GM23338 (cell line): Measurements from ENCODE around the gene EFCAB8.

Experiments
- CREB1 ChIP-seq: fragments of 250-450 bp; sonication (Bioruptor Pico); IDR thresholded peaks from 2 replicates; pipeline ENCODE4 v1.5.0; 2020; ENCODE audit warnings: low read depth, mild to moderate bottlenecking, moderate library complexity
- CTCF ChIP-seq, 2 experiments: fragments of 200-600 bp in 1 of 2; sonication (generic) in 1 of 2; conservative IDR thresholded peaks; 2 replicates each; pipeline versions ENCODE4 v1.5.1 to v1.6.1; 2016 to 2017; ENCODE audit warnings: antibody characterized with exemption in 2 of 2, low read depth in 2 of 2, mild to moderate bottlenecking in 2 of 2, moderate library complexity in 1 of 2
- EZH2 ChIP-seq: fragments of 200-600 bp; sonication (generic); IDR thresholded peaks from one replicate; pipeline ENCODE4 v1.8.0; 2017; ENCODE audit warnings: antibody characterized with exemption, mild to moderate bottlenecking, low read depth; ENCODE audit not compliant: unreplicated experiment
- EZH2phosphoT487 ChIP-seq: fragments of 200-600 bp; sonication (generic); IDR thresholded peaks from one replicate; pipeline ENCODE4 v1.8.1; 2018; ENCODE audit warnings: antibody characterized with exemption; ENCODE audit not compliant: unreplicated experiment
- POLR2AphosphoS5 ChIP-seq: IDR thresholded peaks from 2 replicates; pipeline ENCODE4 v1.6.1; 2016; ENCODE audit warnings: antibody characterized with exemption, low read depth
- REST ChIP-seq: IDR thresholded peaks from one replicate; pipeline ENCODE4 v1.6.1; 2018; ENCODE audit warnings: antibody characterized with exemption; ENCODE audit not compliant: unreplicated experiment
- ZNF114 ChIP-seq: fragments of 250-450 bp; sonication (Bioruptor Pico); IDR thresholded peaks from 2 replicates; pipeline ENCODE4 v1.5.0; 2020; ENCODE audit warnings: mild to moderate bottlenecking, moderate library complexity
- TF ChIP-seq, protein P1 (sequence below): IDR thresholded peaks from 2 replicates; pipeline ENCODE4 v1.6.1; 2016; ENCODE audit warnings: antibody characterized with exemption

DNA sequence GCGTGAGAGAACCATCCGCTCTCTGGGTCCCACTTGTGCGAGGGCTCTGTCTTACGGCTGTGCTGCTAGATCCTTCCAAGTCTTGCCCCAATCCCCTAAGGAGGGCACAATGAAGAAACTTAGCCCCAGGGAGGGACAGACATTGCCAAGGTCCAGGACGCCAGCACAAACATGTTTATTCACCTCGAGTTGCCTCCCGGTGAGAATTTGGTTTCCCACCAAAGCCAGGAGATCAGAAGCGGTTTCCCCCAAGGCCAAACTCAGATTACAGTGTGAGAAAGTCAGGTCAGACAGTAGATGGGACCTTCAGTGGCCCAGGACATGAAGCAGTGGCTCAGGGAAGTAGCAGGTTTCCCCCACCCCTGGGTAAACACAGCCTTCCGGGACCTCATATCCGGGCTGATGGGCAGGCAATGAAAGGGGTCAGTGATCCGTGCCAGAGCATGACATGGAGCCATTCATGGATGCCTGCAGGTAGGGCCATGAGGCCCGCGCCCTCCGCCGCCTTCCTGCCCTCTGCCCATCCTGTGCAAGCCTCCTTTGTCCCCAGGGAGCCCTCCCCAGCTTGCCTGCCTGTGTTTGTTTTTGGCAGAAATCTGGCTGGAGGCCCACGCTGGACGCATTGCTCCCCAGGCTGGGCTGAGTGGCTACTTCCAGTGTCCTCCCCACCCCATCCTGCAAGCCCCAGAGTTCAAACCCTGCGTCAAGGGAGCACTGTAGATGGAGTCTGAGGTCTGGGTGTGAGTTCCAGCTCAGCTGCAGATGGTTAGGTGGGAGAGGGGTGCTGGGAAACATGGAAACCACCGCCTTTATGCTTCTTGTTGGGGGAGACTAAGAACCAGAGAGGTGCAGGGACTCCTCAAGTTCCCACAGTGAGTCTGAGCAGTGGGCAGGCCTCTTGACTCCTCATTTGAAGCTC is 150.8 kb downstream of the EFCAB8 start:
- TF ChIP-seq CTCF (conservative IDR thresholded peaks at IDR 0.05; ENCODE audit: low read depth in 2 of 2) (no peak), EZH2 (no peak), REST (no peak), EZH2phosphoT487 (no peak), CREB1 (CRISPR knock-in tag) (no peak), POLR2AphosphoS5 (no peak), ZNF114 (CRISPR knock-in tag) (no peak)
- TF ChIP-seq, protein P1, sequence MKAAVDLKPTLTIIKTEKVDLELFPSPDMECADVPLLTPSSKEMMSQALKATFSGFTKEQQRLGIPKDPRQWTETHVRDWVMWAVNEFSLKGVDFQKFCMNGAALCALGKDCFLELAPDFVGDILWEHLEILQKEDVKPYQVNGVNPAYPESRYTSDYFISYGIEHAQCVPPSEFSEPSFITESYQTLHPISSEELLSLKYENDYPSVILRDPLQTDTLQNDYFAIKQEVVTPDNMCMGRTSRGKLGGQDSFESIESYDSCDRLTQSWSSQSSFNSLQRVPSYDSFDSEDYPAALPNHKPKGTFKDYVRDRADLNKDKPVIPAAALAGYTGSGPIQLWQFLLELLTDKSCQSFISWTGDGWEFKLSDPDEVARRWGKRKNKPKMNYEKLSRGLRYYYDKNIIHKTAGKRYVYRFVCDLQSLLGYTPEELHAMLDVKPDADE, result no peak
